ENCODE results near the gene THBD. TPM values are rescaled to one million over a fixed set of nuclear protein-coding genes. Genes with fewer than 3 reads are reported as not detected.
A peak's percentile ranks its signal among the peaks of the same experiment; 100 is the strongest.

THBD gene
- total and polyA plus RNA-seq, 5 donors from 2014 or later, result not detected

DNA sequence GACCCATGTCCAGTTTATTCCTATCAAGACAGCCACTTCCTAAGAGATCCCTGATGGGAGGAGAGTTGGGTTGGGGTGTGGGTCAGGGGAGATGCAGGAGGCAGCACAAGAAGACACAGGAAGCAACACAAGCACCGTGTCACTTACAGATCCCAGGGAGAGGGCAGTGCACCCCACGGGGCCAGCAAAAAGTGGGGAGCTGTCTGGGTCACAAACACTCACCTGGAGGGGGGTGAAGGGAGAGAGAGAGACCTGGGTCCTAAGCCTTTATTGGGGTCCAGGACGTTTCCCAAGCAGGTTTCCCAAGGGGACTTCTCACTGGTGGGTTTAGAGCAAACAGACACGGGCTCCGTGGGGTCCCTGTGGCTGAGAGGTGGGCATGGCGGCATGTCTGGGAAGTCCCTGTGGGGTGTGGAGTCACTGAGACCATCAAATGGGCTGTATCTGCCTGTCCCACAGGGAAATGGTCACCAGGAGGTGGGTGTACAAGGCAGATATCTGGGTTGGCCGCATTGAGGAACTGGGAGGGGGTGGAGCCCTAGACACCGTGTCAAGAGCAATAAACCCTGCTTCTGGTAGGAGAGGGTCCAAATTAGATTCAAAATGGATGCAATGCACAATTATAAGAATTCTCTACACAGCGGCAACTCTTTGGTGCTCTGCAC, 38.2 kb upstream of the THBD start:
- Histone ChIP-seq H3K9me3 (ENCODE audit: control insufficient read depth in 2 of 2, low read length in 2 of 2) (no peaks in the 10 kb centered on the region), H3K4me3 (ENCODE audit: low read depth, low read length) (no peak overlapping the region), H3K27me3 (ENCODE audit: control insufficient read depth, insufficient read depth, low read length) (no peaks in the 10 kb centered on the region), H3K36me3 (ENCODE audit: control insufficient read depth, insufficient read depth, low read length) (no peaks in the 10 kb centered on the region), H3K4me1 (ENCODE audit: control insufficient read depth, insufficient read depth, low read length, poor library complexity, severe bottlenecking) (peaks cover 11% of the 10 kb centered on the region), H3K27ac (ENCODE audit: insufficient read depth, low read length, poor library complexity, severe bottlenecking) (no peak overlapping the region)
- H3K27me3 Mint-ChIP-seq, result peaks cover 12% of the 10 kb centered on the region
- ATAC-seq (ENCODE audit: low read depth in 2 of 2) (no peak), DNase-seq (no peak)
- no peaks in the 10 kb centered on the region for H3K9me3 Mint-ChIP-seq
- H3K4me1 Mint-ChIP-seq, result peaks cover 0 to 27% (median 12%) of the 10 kb centered on the region in 4 donors
- no peak overlapping the region for H3K4me3 Mint-ChIP-seq
- peak overlapping the region in 1 of 3 donors; percentile 94 for H3K27ac Mint-ChIP-seq
- no peaks in the 10 kb centered on the region for H3K36me3 Mint-ChIP-seq

DNA sequence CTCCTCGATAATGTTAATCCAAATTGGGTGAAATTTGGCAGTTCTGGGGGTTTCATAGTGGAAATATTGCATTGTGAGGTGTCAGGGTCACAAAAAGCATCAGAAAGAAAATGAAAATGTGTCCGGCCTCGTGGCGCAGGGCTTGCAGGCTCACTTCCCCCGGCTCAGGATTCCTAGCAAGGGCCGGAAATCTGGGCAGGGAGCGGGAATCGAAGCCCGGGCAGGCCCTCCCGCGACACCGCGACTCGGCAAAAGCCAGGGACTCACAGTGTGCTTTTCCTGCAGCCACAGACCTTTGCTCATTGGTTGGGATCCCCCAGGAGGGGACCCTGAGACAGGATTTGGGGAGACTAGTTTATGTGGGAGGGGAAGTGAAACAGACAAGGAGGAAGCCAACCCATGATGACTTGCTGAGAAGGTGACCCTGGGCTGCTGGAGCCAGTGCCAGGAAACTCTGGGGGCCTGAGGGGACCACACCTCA, 37.5 kb upstream of the THBD start:
- peak overlapping the region in 2 of 4 donors; percentile 46 to 93 for H3K4me3 Mint-ChIP-seq
- H3K9me3 Mint-ChIP-seq, result no peaks in the 10 kb centered on the region
- H3K4me3 ChIP-seq (ENCODE audit: low read depth, low read length), result no peak overlapping the region
- ATAC-seq (ENCODE audit: low read depth in 2 of 2), result peak in 1 of 2 donors; percentile 15
- peak overlapping the region in 2 of 3 donors; percentile 38 to 94 for H3K27ac Mint-ChIP-seq
- peaks cover 0 to 33% (median 14%) of the 10 kb centered on the region in 4 donors for H3K4me1 Mint-ChIP-seq
- DNase-seq, result no peak
- H3K27me3 ChIP-seq (ENCODE audit: control insufficient read depth, insufficient read depth, low read length), result no peaks in the 10 kb centered on the region
- no peaks in the 10 kb centered on the region for H3K36me3 ChIP-seq (ENCODE audit: control insufficient read depth, insufficient read depth, low read length)
- H3K27ac ChIP-seq (ENCODE audit: insufficient read depth, low read length, poor library complexity, severe bottlenecking), result no peak overlapping the region
- peaks cover 7% of the 10 kb centered on the region for H3K27me3 Mint-ChIP-seq
- H3K9me3 ChIP-seq (ENCODE audit: control insufficient read depth in 2 of 2, low read length in 2 of 2), result no peaks in the 10 kb centered on the region
- H3K4me1 ChIP-seq (ENCODE audit: control insufficient read depth, insufficient read depth, low read length, poor library complexity, severe bottlenecking), result peaks cover 11% of the 10 kb centered on the region
- no peaks in the 10 kb centered on the region for H3K36me3 Mint-ChIP-seq

DNA sequence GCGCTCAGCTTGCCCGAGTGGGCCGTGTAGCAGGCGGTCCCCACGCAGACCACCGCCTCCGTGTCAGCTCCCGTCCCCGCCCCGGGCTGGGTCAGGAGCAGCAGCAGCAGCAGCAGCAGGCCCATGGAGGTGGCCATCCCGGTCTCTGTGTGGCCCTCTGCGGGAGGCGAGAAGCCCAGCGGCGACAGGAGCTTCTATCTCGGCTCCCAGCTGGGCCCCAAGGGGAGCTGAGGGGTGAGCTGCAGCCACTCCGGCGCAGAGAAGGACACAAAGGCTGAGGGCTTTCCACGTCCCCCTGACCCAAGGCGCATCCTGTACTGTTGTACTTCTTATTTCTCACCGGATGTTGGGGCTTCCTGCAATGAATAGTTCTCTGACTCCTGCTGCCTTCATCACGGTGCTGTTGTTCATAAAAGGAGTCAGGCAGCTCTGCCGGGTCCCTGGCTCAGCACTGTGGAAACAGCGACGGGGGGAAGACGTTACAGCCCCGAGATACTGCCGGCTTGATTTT, 36.6 kb upstream of the THBD start, which contains the start of gene CD93:
TSS of gene CD93 (minus strand) at position 269 of the 511 bp plus-strand sequence. CDS start at position 137, 132 bp downstream.
- H3K27me3 Mint-ChIP-seq, result peaks cover 7% of the 10 kb centered on the region
- H3K4me1 ChIP-seq (ENCODE audit: control insufficient read depth, insufficient read depth, low read length, poor library complexity, severe bottlenecking), result peaks cover 11% of the 10 kb centered on the region
- peak in 1 of 2 donors; percentile 47 for ATAC-seq (ENCODE audit: low read depth in 2 of 2)
- H3K9me3 Mint-ChIP-seq, result no peaks in the 10 kb centered on the region
- H3K27me3 ChIP-seq (ENCODE audit: control insufficient read depth, insufficient read depth, low read length), result no peaks in the 10 kb centered on the region
- peak within 1 kb of the TSS; percentile 26 for H3K4me3 ChIP-seq (ENCODE audit: low read depth, low read length)
- peak within 1 kb of the TSS; percentile 36 to 93 (median 80) for H3K4me3 Mint-ChIP-seq
- H3K36me3 ChIP-seq (ENCODE audit: control insufficient read depth, insufficient read depth, low read length), result no peaks in the 10 kb centered on the region
- H3K4me1 Mint-ChIP-seq, result peaks cover 0 to 35% (median 16%) of the 10 kb centered on the region in 4 donors
- H3K27ac ChIP-seq (ENCODE audit: insufficient read depth, low read length, poor library complexity, severe bottlenecking), result no peak within 1 kb of the TSS
- peak in 1 of 3 donors; percentile 52 for DNase-seq
- peak within 1 kb of the TSS in 2 of 3 donors; percentile 38 to 94 for H3K27ac Mint-ChIP-seq
- H3K9me3 ChIP-seq (ENCODE audit: control insufficient read depth in 2 of 2, low read length in 2 of 2), result no peaks in the 10 kb centered on the region
- no peaks in the 10 kb centered on the region for H3K36me3 Mint-ChIP-seq

DNA sequence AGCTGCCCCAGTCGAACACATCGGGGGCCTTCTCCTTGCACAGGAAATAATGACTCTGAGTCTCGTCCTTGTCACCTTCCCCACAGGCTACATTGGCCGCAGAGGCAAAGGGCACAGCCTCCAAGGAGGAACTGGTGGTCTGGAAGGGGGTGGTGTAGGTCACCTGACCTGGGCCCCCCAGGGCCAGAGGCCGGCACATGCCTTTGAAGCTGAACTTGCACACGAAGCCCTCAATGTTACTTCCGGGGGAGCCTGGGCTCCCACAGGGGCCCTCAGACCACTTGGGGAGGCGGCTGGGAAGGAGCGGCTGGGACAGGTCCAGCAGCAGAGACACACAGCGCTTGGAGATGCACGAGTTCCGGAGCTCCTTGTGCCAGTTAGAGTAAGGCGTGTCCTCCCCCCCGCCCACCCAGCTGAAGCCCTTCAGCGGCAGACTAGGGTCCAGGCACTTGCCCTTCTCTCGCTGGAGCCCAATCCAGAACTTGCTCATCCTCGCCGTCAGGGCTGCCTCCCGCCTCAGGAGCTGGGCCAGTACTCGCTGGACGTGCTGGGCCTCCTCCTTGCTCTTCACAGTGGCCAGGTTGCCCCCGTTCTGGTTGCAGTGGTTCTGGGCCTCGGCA, 36.1 kb upstream of the THBD start:
- Histone ChIP-seq H3K4me1 (ENCODE audit: control insufficient read depth, insufficient read depth, low read length, poor library complexity, severe bottlenecking) (peaks cover 11% of the 10 kb centered on the region), H3K27me3 (ENCODE audit: control insufficient read depth, insufficient read depth, low read length) (no peaks in the 10 kb centered on the region), H3K27ac (ENCODE audit: insufficient read depth, low read length, poor library complexity, severe bottlenecking) (no peak overlapping the region), H3K4me3 (ENCODE audit: low read depth, low read length) (no peak overlapping the region), H3K36me3 (ENCODE audit: control insufficient read depth, insufficient read depth, low read length) (no peaks in the 10 kb centered on the region), H3K9me3 (ENCODE audit: control insufficient read depth in 2 of 2, low read length in 2 of 2) (no peaks in the 10 kb centered on the region)
- ATAC-seq (ENCODE audit: low read depth in 2 of 2) (peak in 1 of 2 donors; percentile 8), DNase-seq (no peak)
- H3K27me3 Mint-ChIP-seq, result peaks cover 7% of the 10 kb centered on the region
- H3K9me3 Mint-ChIP-seq, result no peaks in the 10 kb centered on the region
- H3K27ac Mint-ChIP-seq, result peak overlapping the region in 1 of 3 donors; percentile 73
- peaks cover 0 to 37% (median 16%) of the 10 kb centered on the region in 4 donors for H3K4me1 Mint-ChIP-seq
- no peaks in the 10 kb centered on the region for H3K36me3 Mint-ChIP-seq
- peak overlapping the region; percentile 36 to 93 (median 63) for H3K4me3 Mint-ChIP-seq

DNA sequence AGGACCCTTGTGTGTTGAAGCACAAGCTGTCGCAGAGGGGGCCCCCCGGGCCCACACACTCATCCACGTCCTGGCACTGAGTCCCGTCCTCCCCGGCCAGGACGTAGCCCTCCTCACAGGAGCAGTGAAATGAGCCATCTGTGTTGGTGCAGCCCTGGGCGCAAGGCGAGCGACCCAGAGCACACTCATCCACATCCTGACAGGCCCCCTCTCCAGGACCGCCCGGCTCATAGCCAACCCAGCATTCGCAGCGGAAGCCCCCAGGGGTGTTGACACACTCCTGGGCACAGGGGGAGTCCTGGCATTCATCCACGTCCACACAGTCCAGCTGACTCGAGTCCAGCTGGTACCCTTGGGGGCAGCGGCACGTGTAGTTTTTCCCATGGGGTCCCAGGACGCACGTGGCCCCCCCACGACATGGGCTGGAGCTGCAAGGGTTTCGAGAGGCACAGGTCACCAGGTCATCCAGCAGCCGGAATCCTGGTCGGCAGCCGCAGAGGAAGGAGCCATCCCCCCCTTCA, 35.4 kb upstream of the THBD start:
- no peak overlapping the region for H3K4me3 ChIP-seq (ENCODE audit: low read depth, low read length)
- Mint-ChIP-seq H3K36me3 (no peaks in the 10 kb centered on the region), H3K27me3 (peaks cover 7% of the 10 kb centered on the region), H3K4me3 (peak overlapping the region in 2 of 4 donors; percentile 38 to 81), H3K27ac (no peak overlapping the region), H3K9me3 (no peaks in the 10 kb centered on the region), H3K4me1 (peaks cover 0 to 37% (median 16%) of the 10 kb centered on the region in 4 donors)
- DNase-seq, result no peak
- no peak for ATAC-seq (ENCODE audit: low read depth in 2 of 2)
- H3K27me3 ChIP-seq (ENCODE audit: control insufficient read depth, insufficient read depth, low read length), result no peaks in the 10 kb centered on the region
- no peak overlapping the region for H3K27ac ChIP-seq (ENCODE audit: insufficient read depth, low read length, poor library complexity, severe bottlenecking)
- no peaks in the 10 kb centered on the region for H3K36me3 ChIP-seq (ENCODE audit: control insufficient read depth, insufficient read depth, low read length)
- peaks cover 11% of the 10 kb centered on the region for H3K4me1 ChIP-seq (ENCODE audit: control insufficient read depth, insufficient read depth, low read length, poor library complexity, severe bottlenecking)
- no peaks in the 10 kb centered on the region for H3K9me3 ChIP-seq (ENCODE audit: control insufficient read depth in 2 of 2, low read length in 2 of 2)

DNA sequence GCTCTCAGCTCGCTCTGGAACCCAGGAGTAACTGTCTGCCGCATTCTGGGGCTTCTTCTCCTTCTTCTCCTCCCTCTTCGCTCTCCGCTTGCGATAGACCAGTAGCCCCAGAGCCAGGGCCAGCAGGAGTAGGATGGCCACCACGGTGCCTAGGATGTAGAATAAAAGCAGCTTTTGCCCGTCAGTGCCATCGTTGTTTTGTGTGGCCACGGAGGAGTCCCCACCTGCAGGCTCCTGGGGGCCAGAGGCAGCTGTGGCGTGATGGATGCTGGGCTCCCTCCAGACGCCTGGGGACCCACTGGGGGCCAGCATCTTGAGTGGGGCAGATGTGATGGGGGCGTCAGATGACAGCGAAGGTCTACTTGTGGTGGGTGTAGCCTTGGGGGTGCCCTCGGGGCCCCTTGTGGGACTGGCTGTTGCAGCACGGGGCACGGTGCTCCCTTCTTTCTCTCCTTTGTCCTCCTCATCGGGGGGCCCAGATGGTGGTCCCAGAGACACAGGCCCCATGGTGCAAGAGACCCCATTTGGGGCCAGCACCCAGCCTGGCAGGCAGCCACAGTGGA, 34.9 kb upstream of the THBD start:
- H3K27ac Mint-ChIP-seq, result no peak overlapping the region
- Histone ChIP-seq H3K36me3 (ENCODE audit: control insufficient read depth, insufficient read depth, low read length) (no peaks in the 10 kb centered on the region), H3K4me3 (ENCODE audit: low read depth, low read length) (no peak overlapping the region), H3K4me1 (ENCODE audit: control insufficient read depth, insufficient read depth, low read length, poor library complexity, severe bottlenecking) (peaks cover 11% of the 10 kb centered on the region), H3K27ac (ENCODE audit: insufficient read depth, low read length, poor library complexity, severe bottlenecking) (no peak overlapping the region), H3K9me3 (ENCODE audit: control insufficient read depth in 2 of 2, low read length in 2 of 2) (no peaks in the 10 kb centered on the region), H3K27me3 (ENCODE audit: control insufficient read depth, insufficient read depth, low read length) (no peaks in the 10 kb centered on the region)
- H3K27me3 Mint-ChIP-seq, result peaks cover 7% of the 10 kb centered on the region
- no peak for DNase-seq
- ATAC-seq (ENCODE audit: low read depth in 2 of 2), result no peak
- H3K36me3 Mint-ChIP-seq, result no peaks in the 10 kb centered on the region
- H3K4me1 Mint-ChIP-seq, result peaks cover 0 to 37% (median 16%) of the 10 kb centered on the region in 4 donors
- no peaks in the 10 kb centered on the region for H3K9me3 Mint-ChIP-seq
- H3K4me3 Mint-ChIP-seq, result peak overlapping the region in 2 of 4 donors; percentile 78 to 81

DNA sequence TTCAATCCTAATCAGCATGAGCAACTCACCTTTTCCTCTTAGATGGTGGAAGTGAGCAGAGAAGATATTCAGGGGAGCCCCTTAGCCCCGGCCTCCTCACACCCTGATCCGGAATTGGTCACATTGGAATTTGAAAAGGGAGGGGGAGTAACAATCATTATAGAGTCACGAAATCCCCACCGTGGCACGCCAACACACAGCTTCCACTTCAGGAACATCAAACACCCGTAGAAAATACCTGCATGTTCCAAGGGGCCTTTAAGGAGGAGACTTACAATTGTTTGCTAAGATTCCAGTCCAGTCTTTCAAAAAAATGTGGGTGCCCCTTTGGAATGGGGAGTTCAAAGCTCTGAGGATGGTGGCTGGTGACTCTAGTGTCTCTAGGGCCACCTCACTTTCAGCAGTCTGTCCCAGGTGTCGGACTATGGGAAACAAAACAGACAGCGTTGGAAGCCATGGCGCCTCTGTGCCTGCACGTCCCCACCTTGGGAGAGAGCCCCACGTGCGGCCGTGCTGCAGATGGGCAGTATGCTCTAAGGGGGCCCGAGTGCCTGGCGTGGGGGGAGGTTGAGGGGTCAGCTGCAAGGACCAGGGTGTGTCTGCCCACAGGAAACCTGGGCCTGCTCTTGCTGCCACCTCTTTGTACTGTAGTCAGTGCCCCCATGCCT, 34.2 kb upstream of the THBD start:
- H3K36me3 Mint-ChIP-seq, result no peaks in the 10 kb centered on the region
- Histone ChIP-seq H3K9me3 (ENCODE audit: control insufficient read depth in 2 of 2, low read length in 2 of 2) (no peaks in the 10 kb centered on the region), H3K4me3 (ENCODE audit: low read depth, low read length) (peak overlapping the region; percentile 48), H3K36me3 (ENCODE audit: control insufficient read depth, insufficient read depth, low read length) (no peaks in the 10 kb centered on the region), H3K27me3 (ENCODE audit: control insufficient read depth, insufficient read depth, low read length) (no peaks in the 10 kb centered on the region), H3K4me1 (ENCODE audit: control insufficient read depth, insufficient read depth, low read length, poor library complexity, severe bottlenecking) (peaks cover 11% of the 10 kb centered on the region), H3K27ac (ENCODE audit: insufficient read depth, low read length, poor library complexity, severe bottlenecking) (no peak overlapping the region)
- H3K4me3 Mint-ChIP-seq, result peak overlapping the region; percentile 48 to 81 (median 62)
- H3K9me3 Mint-ChIP-seq, result no peaks in the 10 kb centered on the region
- peaks cover 0 to 37% (median 16%) of the 10 kb centered on the region in 4 donors for H3K4me1 Mint-ChIP-seq
- peak overlapping the region in 1 of 3 donors; percentile 47 for H3K27ac Mint-ChIP-seq
- no peak for ATAC-seq (ENCODE audit: low read depth in 2 of 2)
- no peak for DNase-seq
- peaks cover 7% of the 10 kb centered on the region for H3K27me3 Mint-ChIP-seq
